NCI-H446 (cell line): ENCODE data around the gene SDCCAG8.

Experiments used
- DNase-seq, 2 experiments: peaks; one replicate each; lab custom pipeline; 2025; lab: John Stamatoyannopoulos, UW

The SDCCAG8 gene

GRCh38 chr1:243420016-243420945 lies 164.4 kb downstream of the SDCCAG8 start:
- DNase-seq, result no peak

GRCh38 chr1:243420946-243421685 lies 165.3 kb downstream of the SDCCAG8 start:
- no peak for DNase-seq

- DNase-seq, result peak; percentile 79 to 87
These were observed 165.9 kb downstream of the SDCCAG8 start for GRCh38 chr1:243421784-243422183.

GRCh38 chr1:243422362-243422761 lies 166.5 kb downstream of the SDCCAG8 start:
- DNase-seq, result peak; percentile 29 to 56

GRCh38 chr1:243428084-243428483 lies 172.2 kb downstream of the SDCCAG8 start:
- no peak for DNase-seq

- DNase-seq, result no peak
These were observed 172.9 kb downstream of the SDCCAG8 start for GRCh38 chr1:243428617-243429342.

GRCh38 chr1:243431591-243431990 lies 175.8 kb downstream of the SDCCAG8 start:
- no peak for DNase-seq

- no peak for DNase-seq
These were observed 176.3 kb downstream of the SDCCAG8 start for GRCh38 chr1:243432136-243432535.

GRCh38 chr1:243433737-243434370 lies 178.0 kb downstream of the SDCCAG8 start:
- no peak for DNase-seq

GRCh38 chr1:243434594-243434993 lies 178.8 kb downstream of the SDCCAG8 start:
- no peak for DNase-seq

GRCh38 chr1:243435836-243436235 lies 180.0 kb downstream of the SDCCAG8 start:
- no peak for DNase-seq

- DNase-seq, result no peak
These were observed 182.3 kb downstream of the SDCCAG8 start for GRCh38 chr1:243438146-243438545.

GRCh38 chr1:243438815-243439214 lies 183.0 kb downstream of the SDCCAG8 start:
- DNase-seq, result no peak

GRCh38 chr1:243440406-243440805 lies 184.6 kb downstream of the SDCCAG8 start:
- no peak for DNase-seq

GRCh38 chr1:243441601-243442000 lies 185.8 kb downstream of the SDCCAG8 start:
- no peak for DNase-seq

- no peak for DNase-seq
These were observed 187.7 kb downstream of the SDCCAG8 start for GRCh38 chr1:243443557-243443956.

- DNase-seq, result no peak
These were observed 191.5 kb downstream of the SDCCAG8 start for GRCh38 chr1:243447347-243447746.

GRCh38 chr1:243447844-243448243 lies 192.0 kb downstream of the SDCCAG8 start:
- DNase-seq, result no peak

- no peak for DNase-seq
These were observed 193.5 kb downstream of the SDCCAG8 start for GRCh38 chr1:243449373-243449772.

GRCh38 chr1:243452092-243452491 lies 196.3 kb downstream of the SDCCAG8 start:
- no peak for DNase-seq

- DNase-seq, result no peak
These were observed 198.6 kb downstream of the SDCCAG8 start for GRCh38 chr1:243454328-243454997.
